ENCODE data around the gene SERPINA12.

DNA sequence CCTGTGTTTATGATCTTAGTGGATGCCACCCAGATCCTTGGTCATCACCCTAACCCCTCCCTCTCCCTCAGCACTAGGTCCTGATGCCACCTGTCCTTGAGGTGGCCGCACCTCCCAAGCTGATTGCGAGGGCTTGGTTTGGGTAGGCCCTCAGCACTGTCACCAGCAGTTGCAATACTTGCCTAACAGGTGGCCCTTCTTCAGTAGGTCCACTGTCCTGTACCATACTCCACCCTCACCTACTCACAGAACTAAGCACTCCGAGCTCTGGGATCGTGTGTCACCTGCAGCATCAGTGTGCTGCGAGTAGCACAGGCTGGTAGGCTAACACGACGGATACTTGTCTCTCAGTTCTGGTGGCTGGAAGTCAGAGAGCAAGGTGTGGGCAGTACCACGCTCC lies 14.0 kb upstream of the SERPINA12 start:
- TF ChIP-seq BRCA1 (IDR thresholded peaks at IDR 0.05; ENCODE audit: low read depth, low read length): no peak
- TF ChIP-seq, protein P1, sequence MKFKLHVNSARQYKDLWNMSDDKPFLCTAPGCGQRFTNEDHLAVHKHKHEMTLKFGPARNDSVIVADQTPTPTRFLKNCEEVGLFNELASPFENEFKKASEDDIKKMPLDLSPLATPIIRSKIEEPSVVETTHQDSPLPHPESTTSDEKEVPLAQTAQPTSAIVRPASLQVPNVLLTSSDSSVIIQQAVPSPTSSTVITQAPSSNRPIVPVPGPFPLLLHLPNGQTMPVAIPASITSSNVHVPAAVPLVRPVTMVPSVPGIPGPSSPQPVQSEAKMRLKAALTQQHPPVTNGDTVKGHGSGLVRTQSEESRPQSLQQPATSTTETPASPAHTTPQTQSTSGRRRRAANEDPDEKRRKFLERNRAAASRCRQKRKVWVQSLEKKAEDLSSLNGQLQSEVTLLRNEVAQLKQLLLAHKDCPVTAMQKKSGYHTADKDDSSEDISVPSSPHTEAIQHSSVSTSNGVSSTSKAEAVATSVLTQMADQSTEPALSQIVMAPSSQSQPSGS (IDR thresholded peaks at IDR 0.05; ENCODE audit: low read length): no peak
- TF ChIP-seq, protein P2, sequence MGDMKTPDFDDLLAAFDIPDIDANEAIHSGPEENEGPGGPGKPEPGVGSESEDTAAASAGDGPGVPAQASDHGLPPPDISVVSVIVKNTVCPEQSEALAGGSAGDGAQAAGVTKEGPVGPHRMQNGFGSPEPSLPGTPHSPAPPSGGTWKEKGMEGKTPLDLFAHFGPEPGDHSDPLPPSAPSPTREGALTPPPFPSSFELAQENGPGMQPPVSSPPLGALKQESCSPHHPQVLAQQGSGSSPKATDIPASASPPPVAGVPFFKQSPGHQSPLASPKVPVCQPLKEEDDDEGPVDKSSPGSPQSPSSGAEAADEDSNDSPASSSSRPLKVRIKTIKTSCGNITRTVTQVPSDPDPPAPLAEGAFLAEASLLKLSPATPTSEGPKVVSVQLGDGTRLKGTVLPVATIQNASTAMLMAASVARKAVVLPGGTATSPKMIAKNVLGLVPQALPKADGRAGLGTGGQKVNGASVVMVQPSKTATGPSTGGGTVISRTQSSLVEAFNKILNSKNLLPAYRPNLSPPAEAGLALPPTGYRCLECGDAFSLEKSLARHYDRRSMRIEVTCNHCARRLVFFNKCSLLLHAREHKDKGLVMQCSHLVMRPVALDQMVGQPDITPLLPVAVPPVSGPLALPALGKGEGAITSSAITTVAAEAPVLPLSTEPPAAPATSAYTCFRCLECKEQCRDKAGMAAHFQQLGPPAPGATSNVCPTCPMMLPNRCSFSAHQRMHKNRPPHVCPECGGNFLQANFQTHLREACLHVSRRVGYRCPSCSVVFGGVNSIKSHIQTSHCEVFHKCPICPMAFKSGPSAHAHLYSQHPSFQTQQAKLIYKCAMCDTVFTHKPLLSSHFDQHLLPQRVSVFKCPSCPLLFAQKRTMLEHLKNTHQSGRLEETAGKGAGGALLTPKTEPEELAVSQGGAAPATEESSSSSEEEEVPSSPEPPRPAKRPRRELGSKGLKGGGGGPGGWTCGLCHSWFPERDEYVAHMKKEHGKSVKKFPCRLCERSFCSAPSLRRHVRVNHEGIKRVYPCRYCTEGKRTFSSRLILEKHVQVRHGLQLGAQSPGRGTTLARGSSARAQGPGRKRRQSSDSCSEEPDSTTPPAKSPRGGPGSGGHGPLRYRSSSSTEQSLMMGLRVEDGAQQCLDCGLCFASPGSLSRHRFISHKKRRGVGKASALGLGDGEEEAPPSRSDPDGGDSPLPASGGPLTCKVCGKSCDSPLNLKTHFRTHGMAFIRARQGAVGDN (IDR thresholded peaks at IDR 0.05): no peak
- TF ChIP-seq, protein P3, sequence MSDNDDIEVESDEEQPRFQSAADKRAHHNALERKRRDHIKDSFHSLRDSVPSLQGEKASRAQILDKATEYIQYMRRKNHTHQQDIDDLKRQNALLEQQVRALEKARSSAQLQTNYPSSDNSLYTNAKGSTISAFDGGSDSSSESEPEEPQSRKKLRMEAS (IDR thresholded peaks at IDR 0.05; ENCODE audit: low read depth, low read length): no peak
- TF ChIP-seq ETV6 (conservative IDR thresholded peaks at IDR 0.05 in 1 of 2, IDR thresholded peaks at IDR 0.05 in 1 of 2; ENCODE audit: borderline replicate concordance in 1 of 2, low read depth in 1 of 2): no peak
- TF ChIP-seq EGR1 (IDR thresholded peaks at IDR 0.05; ENCODE audit: borderline replicate concordance in 1 of 2, low read depth in 2 of 2, low read length in 2 of 2): no peak
- TF ChIP-seq, protein P4, sequence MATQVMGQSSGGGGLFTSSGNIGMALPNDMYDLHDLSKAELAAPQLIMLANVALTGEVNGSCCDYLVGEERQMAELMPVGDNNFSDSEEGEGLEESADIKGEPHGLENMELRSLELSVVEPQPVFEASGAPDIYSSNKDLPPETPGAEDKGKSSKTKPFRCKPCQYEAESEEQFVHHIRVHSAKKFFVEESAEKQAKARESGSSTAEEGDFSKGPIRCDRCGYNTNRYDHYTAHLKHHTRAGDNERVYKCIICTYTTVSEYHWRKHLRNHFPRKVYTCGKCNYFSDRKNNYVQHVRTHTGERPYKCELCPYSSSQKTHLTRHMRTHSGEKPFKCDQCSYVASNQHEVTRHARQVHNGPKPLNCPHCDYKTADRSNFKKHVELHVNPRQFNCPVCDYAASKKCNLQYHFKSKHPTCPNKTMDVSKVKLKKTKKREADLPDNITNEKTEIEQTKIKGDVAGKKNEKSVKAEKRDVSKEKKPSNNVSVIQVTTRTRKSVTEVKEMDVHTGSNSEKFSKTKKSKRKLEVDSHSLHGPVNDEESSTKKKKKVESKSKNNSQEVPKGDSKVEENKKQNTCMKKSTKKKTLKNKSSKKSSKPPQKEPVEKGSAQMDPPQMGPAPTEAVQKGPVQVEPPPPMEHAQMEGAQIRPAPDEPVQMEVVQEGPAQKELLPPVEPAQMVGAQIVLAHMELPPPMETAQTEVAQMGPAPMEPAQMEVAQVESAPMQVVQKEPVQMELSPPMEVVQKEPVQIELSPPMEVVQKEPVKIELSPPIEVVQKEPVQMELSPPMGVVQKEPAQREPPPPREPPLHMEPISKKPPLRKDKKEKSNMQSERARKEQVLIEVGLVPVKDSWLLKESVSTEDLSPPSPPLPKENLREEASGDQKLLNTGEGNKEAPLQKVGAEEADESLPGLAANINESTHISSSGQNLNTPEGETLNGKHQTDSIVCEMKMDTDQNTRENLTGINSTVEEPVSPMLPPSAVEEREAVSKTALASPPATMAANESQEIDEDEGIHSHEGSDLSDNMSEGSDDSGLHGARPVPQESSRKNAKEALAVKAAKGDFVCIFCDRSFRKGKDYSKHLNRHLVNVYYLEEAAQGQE (IDR thresholded peaks at IDR 0.05; ENCODE audit: low read depth, low read length): no peak
- no peak for TF ChIP-seq EZH2 (IDR thresholded peaks at IDR 0.05; ENCODE audit: borderline replicate concordance, control insufficient read depth, low read depth, low read length)
- TF ChIP-seq, protein P5, sequence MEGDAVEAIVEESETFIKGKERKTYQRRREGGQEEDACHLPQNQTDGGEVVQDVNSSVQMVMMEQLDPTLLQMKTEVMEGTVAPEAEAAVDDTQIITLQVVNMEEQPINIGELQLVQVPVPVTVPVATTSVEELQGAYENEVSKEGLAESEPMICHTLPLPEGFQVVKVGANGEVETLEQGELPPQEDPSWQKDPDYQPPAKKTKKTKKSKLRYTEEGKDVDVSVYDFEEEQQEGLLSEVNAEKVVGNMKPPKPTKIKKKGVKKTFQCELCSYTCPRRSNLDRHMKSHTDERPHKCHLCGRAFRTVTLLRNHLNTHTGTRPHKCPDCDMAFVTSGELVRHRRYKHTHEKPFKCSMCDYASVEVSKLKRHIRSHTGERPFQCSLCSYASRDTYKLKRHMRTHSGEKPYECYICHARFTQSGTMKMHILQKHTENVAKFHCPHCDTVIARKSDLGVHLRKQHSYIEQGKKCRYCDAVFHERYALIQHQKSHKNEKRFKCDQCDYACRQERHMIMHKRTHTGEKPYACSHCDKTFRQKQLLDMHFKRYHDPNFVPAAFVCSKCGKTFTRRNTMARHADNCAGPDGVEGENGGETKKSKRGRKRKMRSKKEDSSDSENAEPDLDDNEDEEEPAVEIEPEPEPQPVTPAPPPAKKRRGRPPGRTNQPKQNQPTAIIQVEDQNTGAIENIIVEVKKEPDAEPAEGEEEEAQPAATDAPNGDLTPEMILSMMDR (IDR thresholded peaks at IDR 0.05 in 2 of 3, conservative IDR thresholded peaks at IDR 0.05 in 1 of 3; ENCODE audit: control insufficient read depth in 2 of 3, extremely low read depth in 1 of 3, insufficient read depth in 1 of 3, low read depth in 3 of 3, low read length in 3 of 3): no peak
- TF ChIP-seq FOXM1 (IDR thresholded peaks at IDR 0.05; ENCODE audit: low read depth, low read length): no peak
- no peak for TF ChIP-seq POU2F2 (IDR thresholded peaks at IDR 0.05; ENCODE audit: borderline replicate concordance, low read depth, low read length)

All from GM12878 (cell line).